ENCODE results near the gene CD82.

CD82 gene

GRCh38 chr11:44621784-44622183 is 56.3 kb downstream of the CD82 start:
- no peak for DNase-seq

DNA sequence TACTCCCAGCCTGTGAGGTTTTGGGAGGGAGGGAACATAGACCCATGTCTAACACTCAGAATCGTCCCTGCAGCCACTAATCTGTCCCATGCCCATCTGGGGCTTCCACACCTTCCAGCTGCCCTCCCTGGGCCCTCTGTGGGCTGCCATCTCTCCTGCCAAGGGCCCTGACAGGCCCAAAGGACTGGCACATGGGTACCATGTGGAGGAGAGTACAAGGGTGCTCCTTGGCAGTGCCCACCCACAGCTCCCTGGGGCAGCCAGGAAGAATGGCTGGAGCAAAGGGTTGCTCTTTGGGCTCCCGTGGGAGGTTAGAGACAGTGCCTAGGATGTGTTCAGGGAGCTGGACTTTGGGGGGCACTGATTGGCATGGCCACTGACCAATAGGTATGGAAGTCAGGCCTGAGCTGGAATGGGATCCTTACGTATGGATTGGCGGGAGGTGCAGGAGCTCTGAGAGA is 56.8 kb downstream of the CD82 start:
- DNase-seq, result no peak

- no peak for DNase-seq
Measured at GRCh38 chr11:44622721-44623258, 57.3 kb downstream of the CD82 start.

DNA sequence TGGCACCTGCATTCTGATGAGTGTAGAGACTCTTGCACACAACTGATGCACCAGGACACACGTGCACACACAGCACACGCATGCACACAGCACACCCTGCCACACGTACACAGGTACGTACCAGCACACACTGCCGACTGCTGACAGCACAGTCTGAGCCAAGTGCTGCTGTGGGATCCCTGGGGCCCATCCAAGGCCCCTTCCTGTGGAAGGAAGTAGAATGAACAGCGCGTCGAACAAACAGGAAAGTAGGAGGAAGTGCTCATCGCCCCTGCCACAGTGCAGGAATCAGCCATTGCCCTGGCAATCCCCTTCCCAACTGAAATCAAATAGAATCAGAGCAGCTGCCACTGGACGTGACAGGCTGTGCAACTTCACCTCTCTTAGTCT is 57.9 kb downstream of the CD82 start:
- DNase-seq, result no peak

DNA sequence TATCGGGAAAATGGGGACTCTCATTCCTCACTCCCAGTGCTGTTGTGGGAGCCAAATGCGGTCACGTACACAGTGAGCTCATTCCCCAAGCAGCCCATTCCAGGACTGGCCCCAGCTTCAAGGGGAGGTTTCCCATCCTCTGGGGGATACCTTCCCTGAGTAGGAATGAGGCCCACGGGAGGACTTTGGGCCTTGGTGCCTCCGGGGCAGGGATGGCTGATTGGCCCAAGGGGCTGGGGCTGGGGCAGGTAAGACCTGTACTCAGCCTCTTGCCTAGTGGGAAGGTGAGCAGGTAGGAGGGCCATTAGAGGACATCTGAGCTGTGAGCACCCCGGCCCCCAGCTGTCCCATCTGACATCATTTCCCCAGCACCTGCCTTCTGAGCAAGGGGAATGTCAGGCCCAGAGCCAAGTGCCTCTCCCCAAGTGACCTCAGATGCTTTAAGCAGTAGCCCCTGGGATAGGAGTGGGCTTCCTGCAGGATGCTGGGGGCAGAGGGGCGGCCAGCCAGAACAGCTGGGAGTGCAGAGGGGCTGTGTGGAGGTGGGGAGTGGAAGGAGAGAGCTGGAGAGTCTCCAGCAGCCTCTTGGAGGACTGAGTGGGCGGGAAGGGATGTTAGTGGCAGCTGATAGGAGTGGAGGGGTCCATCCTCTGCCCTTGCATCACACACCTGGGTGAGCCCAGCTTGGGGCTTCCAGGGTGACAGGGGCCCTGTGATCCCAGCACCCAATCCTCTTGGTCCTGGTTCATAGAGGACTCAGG is 58.4 kb downstream of the CD82 start:
- no peak for DNase-seq

GRCh38 chr11:44624761-44625221 is 59.3 kb downstream of the CD82 start:
- DNase-seq, result no peak

GRCh38 chr11:44625759-44626523 is 60.5 kb downstream of the CD82 start:
- no peak for DNase-seq

DNA sequence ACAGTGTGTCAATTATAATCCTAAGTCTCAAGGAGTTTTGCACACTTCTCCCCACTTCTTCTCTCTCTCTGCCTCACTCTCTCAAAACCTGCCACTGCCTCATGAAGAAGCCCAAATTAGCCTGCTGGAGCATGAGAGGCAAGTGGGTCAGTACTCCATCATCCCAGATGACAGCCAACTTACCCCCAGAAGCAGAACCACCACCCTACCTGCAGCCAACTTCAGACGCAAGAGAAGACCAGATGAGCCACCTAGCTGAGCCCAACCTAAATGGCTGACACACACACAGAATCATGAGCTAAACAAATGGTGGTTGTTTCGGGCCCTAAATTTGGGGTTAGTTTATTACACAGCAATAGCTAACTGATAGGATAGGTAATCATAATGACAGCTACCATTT is 61.2 kb downstream of the CD82 start:
- DNase-seq, result no peak

DNA sequence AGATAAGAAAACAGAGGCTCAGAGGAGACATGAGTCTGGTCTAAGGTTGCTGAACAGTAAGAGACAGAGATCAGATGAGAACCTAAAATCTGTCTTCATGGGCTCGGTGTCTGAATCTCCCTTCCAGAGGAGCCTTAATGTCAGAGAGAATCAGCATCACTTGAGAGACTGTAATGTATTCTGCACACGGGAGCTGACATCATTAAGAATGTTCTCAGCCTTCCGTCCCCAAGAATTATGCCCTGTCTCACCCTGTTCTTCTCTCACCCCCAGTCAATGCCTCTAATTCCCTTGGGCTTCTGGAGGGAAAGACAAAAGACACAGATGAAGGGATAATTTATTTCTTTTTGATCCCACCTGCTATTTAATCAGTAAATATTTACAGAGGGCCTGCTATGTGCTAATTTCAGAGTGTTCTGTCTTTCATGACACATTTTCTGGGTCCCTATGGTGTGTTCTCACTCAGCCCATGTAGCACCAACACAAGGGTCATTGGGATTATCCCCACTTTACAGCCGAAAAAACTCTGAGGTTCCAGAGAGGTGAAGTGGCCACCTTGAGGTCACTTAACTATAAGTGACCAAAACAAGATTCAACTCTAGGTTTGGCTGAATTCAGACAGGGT is 61.8 kb downstream of the CD82 start:
- DNase-seq, result peak; percentile 21

DNA sequence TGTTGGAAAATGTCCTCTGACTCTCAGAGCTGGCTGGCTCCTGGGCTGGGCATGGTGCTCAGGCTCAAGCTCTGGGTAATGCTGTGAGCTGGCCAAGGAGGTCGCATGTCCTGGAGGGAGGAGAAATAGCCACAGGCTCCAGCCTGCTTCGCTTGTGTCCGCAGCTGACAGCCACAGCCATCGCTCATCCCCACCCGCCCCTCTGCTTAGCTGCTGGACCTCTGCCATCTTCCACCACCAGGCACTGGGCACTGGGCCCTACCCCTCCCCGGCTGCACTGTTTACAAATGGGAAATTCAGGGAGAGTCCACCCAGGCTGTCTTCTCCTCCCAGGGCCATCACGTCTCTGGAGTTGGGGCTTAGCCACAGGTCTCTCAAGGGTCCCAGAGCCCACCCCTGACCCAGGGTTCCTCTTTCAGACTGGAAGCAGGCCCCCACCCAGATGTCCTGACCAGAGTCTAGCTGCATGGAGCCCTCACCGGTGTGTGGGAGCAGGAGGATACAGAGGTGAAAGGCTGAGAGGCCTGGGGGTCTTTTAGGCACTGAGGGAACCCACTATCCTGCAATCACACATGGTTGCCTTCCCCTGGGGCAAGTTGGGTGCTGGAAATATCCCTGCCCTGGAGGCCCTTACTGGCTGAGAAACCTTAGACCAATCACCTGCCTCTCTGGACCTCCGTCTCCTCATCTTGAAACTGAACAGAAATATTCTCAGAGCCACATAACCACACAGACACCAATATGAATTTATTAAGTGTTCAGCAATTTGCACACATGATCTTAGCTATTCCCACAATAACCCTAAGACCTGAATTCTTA is 62.7 kb downstream of the CD82 start:
- DNase-seq, result peak; percentile 67

DNA sequence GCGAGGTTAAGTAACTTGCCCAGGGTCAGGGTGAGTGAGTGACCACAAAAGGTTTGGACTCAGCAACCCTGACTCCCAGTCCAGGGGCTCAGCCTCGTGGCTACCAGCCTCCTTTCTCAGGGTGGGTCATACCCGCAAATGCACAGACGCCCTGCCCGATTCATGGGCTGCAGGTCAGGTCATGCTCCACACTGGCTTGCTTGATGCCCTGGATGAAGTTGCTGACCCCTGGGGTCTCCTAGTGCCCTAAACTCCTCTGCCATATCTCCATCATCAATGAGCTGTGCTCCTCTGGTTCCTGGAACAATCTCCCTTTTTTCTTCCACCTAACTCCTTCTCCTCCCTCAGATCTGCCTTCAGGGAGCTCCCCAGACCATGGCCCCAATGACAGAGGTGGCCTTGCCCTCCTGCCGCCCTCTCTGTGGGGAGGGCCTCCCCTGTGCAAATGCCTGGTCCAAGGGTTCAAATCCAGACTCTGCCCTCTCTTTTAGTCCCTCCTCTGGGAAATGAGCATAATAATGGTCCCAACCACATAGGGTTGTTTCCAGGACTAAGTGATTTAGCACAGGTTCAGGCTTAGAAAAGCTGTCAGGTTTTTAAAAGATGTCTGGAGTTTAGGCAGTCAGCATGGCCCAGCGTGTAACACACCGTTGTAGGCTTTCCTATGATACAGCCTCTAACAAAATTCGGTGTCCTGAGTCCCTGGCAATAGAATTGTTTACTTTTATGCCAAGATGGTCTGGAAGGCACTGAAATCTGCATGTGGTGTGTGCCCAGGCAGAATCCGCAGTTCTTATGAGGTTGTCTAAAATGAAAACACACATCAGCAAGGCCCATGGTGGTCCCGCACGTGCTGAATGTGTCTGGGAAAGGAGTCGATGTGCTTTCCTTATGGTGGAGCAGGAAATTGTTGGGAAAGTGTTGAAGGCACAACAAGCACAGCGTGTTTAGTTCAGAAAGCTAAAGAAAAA is 63.6 kb downstream of the CD82 start:
- no peak for DNase-seq

DNA sequence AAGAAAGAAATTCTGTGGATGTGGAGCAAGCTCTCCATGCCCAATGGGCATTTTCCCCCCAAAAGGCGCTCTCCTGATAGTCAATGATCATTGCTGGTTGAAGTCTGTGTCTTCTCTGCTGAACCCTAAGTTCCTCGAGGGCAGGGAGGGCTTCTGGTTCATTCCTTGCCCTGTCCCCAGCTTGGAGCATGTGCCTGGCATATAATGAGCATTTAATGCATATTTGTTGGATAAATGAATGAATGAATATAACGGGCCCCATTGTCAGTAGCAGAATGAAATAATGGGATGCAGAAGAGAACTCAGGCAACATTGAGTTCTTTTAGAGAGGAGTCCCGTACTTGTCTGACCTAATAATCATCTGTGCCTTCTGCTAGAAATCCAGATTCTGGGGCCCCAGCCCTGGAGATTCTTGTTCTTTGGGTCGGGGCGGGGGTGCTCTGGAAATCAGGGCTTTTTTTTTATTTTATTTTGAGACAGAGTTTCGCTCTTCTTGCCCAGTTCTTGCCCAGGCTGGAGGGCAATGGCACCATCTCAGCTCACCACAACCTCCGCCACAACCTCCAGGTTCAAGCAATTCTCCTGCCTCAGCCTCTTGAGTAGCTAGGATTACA is 64.4 kb downstream of the CD82 start:
- no peak for DNase-seq

DNA sequence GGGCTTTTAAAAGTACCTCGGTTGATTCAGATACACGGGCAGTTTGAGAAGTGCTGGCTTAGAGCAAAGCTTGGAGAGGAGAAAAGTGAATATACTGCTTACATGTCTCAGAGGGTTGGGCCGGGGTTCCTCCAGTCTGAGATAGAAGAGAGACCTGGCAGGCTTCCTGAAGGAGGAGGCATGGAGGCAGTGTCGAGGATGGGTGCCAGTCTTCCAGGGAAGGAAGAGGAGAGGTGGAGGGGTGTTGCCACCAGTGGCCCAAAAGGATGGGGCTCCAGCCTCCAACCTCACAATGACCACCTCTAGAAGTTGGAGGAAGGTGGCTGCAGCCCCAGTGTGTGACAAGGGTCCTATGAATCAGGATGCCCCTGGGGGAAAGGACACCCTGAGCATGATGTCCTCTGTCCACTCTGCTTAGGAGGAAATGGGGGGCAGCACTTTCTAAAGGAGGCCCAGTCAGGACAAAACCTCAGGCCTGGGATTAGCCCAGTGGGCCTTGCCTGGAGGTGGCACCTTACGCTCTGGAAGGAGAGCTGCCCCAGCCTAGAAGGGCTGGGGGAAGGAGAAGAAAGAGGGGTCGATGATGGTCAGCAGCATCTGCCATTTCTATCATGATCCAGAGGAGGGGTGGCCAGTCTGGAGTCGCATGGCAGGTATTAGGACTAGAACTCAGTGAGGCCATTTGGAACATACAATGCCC is 65.2 kb downstream of the CD82 start:
- no peak for DNase-seq

GRCh38 chr11:44631831-44632230 is 66.4 kb downstream of the CD82 start:
- DNase-seq, result no peak

DNA sequence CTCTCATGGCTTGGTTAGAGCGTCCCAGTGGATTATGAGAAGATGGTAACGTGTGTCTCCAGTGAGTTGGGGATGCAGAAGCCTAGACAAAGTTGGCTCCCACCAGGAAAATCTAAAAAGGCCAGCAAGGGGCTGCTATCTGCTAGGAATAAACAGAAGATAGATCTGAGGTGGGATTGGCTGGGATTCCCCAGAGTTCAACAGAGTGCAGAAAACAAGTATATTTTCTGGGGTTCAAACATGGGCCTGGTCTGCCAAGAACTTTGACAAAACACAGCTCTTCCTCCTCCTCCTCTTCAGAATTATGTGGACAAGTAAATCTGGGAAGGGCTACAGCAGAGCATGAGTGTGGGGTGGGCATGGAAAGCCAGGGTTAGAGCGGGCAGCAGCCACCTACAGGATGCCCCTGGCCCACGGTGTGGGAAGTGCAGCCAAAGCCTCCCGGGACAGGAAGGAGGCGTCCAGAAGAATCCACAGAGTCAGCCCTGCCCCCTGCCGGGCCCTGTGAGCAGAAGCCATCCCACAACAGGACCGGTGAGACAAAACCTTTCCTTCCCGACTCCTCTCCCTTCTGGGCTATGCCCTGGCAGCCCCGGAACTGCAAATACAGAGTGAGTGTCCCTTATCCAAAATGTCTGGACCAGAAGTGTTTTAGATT is 67.1 kb downstream of the CD82 start:
- no peak for DNase-seq

DNA sequence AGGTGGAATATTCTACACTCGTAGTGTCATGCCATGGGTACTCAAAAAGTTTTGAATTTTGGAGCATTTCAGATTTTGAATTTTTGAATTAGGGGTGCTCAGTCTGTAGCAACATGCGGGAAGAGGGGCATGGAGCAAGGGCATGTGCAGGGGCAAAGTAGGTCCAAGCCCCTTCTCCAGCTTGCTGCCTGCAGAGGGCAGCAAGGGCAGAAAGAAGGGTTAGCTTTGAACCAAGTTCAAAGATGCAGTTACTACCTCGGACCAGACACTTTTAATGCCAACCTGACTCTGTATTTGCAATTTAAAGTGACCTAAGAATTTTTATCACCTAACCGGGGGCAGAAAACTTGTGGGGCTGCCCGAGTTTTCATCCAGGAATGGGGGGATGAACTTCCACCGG is 68.2 kb downstream of the CD82 start:
- DNase-seq, result no peak

- peak; percentile 12 for DNase-seq
Measured at GRCh38 chr11:44634401-44635281, 69.2 kb downstream of the CD82 start.

- DNase-seq, result no peak
Measured at GRCh38 chr11:44637487-44637886, 72.0 kb downstream of the CD82 start.

GRCh38 chr11:44638032-44638431 is 72.6 kb downstream of the CD82 start:
- no peak for DNase-seq
